ENCODE data around the gene CEP250. TPM values are rescaled to one million over a fixed set of nuclear protein-coding genes. Genes with fewer than 3 reads are reported as not detected.
A peak's percentile ranks its signal among the peaks of the same experiment; 100 is the strongest.

The CEP250 gene
- total and polyA plus RNA-seq, 3 experiments from 2014 or later = 17.2 to 42.2 (median 34.8) TPM

DNA sequence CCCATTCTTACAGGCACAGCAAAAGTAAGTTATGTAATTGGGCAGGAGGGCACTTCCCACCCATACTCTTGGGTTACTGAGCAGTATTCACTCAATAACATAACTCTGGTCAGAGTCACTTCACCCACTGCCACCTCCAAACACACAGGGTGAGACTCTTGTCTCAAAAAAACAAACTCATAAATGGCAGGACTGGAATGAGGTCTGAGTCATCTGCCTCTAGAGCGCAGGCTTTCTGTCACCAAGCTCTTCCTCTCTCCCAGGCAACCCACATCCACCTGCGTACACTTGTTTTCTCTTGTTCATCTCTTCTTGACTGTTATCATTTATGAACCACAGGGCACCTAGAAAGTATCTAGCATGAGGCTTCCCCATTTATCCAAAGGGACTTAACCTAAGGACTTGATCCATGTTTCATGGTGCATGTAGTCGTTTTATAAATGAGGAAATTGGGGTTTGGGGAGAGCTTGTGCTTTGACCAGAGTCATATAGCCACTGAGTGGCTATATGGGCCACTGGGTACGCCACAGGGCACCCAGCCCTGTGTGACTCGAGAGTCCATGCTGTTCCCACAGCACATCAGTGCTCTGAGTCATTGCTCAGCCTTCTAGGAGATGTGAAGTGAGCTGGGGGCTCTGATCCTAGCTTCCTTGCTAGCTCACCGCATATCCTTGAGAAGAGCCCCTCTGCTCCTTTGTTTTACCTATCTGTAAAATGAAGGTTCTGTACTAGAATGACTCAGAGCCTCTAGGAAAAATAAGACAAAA is 51.7 kb downstream of the CEP250 start:
- CTCF ChIA-PET = no interaction called here
- H3K36me3 Mint-ChIP-seq = peaks cover 14 to 98% (median 28%) of the 10 kb centered on the region in 3 donors
- H3K27me3 Mint-ChIP-seq = no peaks in the 10 kb centered on the region
- Histone ChIP-seq H3K27me3 (ENCODE audit: insufficient read depth, low read length, poor library complexity, severe bottlenecking) (no peaks in the 10 kb centered on the region), H3K4me3 (ENCODE audit: low read length) (no peak overlapping the region), H3K4me1 (ENCODE audit: insufficient read depth, low read length) (peaks cover 7% of the 10 kb centered on the region), H3K36me3 (ENCODE audit: insufficient read depth, low read length) (peaks cover 65% of the 10 kb centered on the region), H3K9me3 (ENCODE audit: low read length) (no peaks in the 10 kb centered on the region), H3K27ac (ENCODE audit: low read depth, low read length) (no peak overlapping the region)
- POLR2A ChIA-PET = no interaction called here
- H3K4me1 Mint-ChIP-seq = peaks cover 29 to 37% (median 36%) of the 10 kb centered on the region in 3 donors
- H3K27ac Mint-ChIP-seq = peak overlapping the region; percentile 1 to 75 (median 18)
- peak overlapping the region in 1 of 7 donors; percentile 2 for H3K4me3 Mint-ChIP-seq
- no peak for DNase-seq
- no peaks in the 10 kb centered on the region for H3K9me3 Mint-ChIP-seq

DNA sequence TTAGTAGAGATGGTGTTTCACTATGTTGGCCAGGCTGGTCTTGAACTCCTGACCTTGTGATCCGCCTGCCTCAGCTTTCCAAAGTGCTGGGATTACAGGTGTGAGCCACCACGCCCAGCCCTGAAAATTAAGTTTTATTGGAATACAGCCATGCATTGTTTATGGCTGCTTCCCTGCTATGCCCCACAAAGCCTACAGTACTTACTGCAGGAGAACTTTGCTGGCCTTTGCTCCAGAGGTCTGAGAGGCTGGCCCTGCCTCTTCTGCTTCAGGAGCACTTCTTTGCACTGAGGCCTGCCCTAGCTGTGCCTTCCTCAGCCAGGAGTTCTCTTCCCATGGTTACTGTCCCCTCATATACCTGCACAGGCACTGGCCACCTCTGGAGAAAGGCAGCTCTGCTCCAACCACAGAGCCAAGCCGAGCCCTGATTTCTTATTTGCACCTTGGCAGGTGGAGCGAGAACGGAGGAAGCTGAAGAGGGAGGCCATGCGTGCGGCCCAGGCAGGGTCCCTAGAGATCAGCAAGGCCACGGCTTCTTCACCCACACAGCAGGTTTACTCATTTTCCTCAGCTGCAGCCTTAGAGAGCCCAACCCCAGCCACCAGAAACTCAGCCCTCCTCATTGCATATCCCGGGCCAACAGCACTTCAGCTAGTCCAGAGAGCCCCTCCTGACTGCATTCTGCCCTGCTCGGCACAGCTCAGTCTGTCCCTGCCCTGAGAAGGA is 53.3 kb downstream of the CEP250 start:
- ChIA-PET CTCF (no interaction called here), POLR2A (interaction anchor here (0.5 kb wide), 1 partner anchor 350 kb away, joined by 3 read pairs; no protein-coding TSS in a partner anchor)
- Mint-ChIP-seq H3K4me1 (peaks cover 20 to 26% (median 22%) of the 10 kb centered on the region in 3 donors), H3K4me3 (no peak overlapping the region), H3K27me3 (no peaks in the 10 kb centered on the region), H3K27ac (peak overlapping the region in 2 of 8 donors; percentile 81 to 87), H3K36me3 (peaks cover 0 to 96% (median 18%) of the 10 kb centered on the region in 3 donors), H3K9me3 (no peaks in the 10 kb centered on the region)
- no peak overlapping the region for H3K4me3 ChIP-seq (ENCODE audit: low read length)
- peaks cover 7% of the 10 kb centered on the region for H3K4me1 ChIP-seq (ENCODE audit: insufficient read depth, low read length)
- no peak overlapping the region for H3K27ac ChIP-seq (ENCODE audit: low read depth, low read length)
- peaks cover 60% of the 10 kb centered on the region for H3K36me3 ChIP-seq (ENCODE audit: insufficient read depth, low read length)
- no peak for DNase-seq
- H3K9me3 ChIP-seq (ENCODE audit: low read length) = no peaks in the 10 kb centered on the region
- H3K27me3 ChIP-seq (ENCODE audit: insufficient read depth, low read length, poor library complexity, severe bottlenecking) = no peaks in the 10 kb centered on the region

- H3K4me3 ChIP-seq (ENCODE audit: low read length) = no peak overlapping the region
- DNase-seq = no peak
- peak overlapping the region in 1 of 8 donors; percentile 86 for H3K27ac Mint-ChIP-seq
- H3K27me3 ChIP-seq (ENCODE audit: insufficient read depth, low read length, poor library complexity, severe bottlenecking) = no peaks in the 10 kb centered on the region
- H3K27ac ChIP-seq (ENCODE audit: low read depth, low read length) = no peak overlapping the region
- peaks cover 46% of the 10 kb centered on the region for H3K36me3 ChIP-seq (ENCODE audit: insufficient read depth, low read length)
- H3K9me3 ChIP-seq (ENCODE audit: low read length) = no peaks in the 10 kb centered on the region
- H3K4me1 ChIP-seq (ENCODE audit: insufficient read depth, low read length) = peaks cover under 1% of the 10 kb centered on the region
- no peak overlapping the region for H3K4me3 Mint-ChIP-seq
- no peaks in the 10 kb centered on the region for H3K9me3 Mint-ChIP-seq
- CTCF ChIA-PET = no interaction called here
- H3K27me3 Mint-ChIP-seq = no peaks in the 10 kb centered on the region
- H3K4me1 Mint-ChIP-seq = peaks cover 6 to 9% (median 7%) of the 10 kb centered on the region in 3 donors
- H3K36me3 Mint-ChIP-seq = peaks cover 0 to 98% (median 7%) of the 10 kb centered on the region in 3 donors
- POLR2A ChIA-PET = no interaction called here
These were observed 55.7 kb downstream of the CEP250 start for GRCh38 chr20:35510951-35511735.

- Mint-ChIP-seq H3K9me3 (no peaks in the 10 kb centered on the region), H3K27ac (peak overlapping the region in 6 of 8 donors; percentile 1 to 69 (median 50)), H3K4me1 (peaks cover 3% of the 10 kb centered on the region in 3 donors), H3K27me3 (peaks cover 0 to under 1% of the 10 kb centered on the region in 2 donors), H3K36me3 (peaks cover 0 to 95% (median 6%) of the 10 kb centered on the region in 3 donors), H3K4me3 (no peak overlapping the region)
- no peaks in the 10 kb centered on the region for H3K27me3 ChIP-seq (ENCODE audit: insufficient read depth, low read length, poor library complexity, severe bottlenecking)
- H3K9me3 ChIP-seq (ENCODE audit: low read length) = no peaks in the 10 kb centered on the region
- ChIA-PET POLR2A (no interaction called here), CTCF (no interaction called here)
- no peak overlapping the region for H3K4me3 ChIP-seq (ENCODE audit: low read length)
- no peaks in the 10 kb centered on the region for H3K4me1 ChIP-seq (ENCODE audit: insufficient read depth, low read length)
- DNase-seq = no peak
- H3K27ac ChIP-seq (ENCODE audit: low read depth, low read length) = no peak overlapping the region
- H3K36me3 ChIP-seq (ENCODE audit: insufficient read depth, low read length) = peaks cover 40% of the 10 kb centered on the region
These were observed 56.5 kb downstream of the CEP250 start for GRCh38 chr20:35511814-35512420.

GRCh38 chr20:35514371-35514932 is 59.1 kb downstream of the CEP250 start:
- no peak overlapping the region for H3K4me3 ChIP-seq (ENCODE audit: low read length)
- no peak overlapping the region for H3K27ac ChIP-seq (ENCODE audit: low read depth, low read length)
- peaks cover 21% of the 10 kb centered on the region for H3K36me3 ChIP-seq (ENCODE audit: insufficient read depth, low read length)
- ChIA-PET CTCF (no interaction called here), POLR2A (no interaction called here)
- Mint-ChIP-seq H3K27ac (peak overlapping the region in 4 of 8 donors; percentile 4 to 74 (median 22)), H3K27me3 (peaks cover 0 to 2% of the 10 kb centered on the region in 2 donors), H3K36me3 (peaks cover 0 to 72% (median 3%) of the 10 kb centered on the region in 3 donors), H3K9me3 (no peaks in the 10 kb centered on the region), H3K4me3 (no peak overlapping the region), H3K4me1 (no peaks in the 10 kb centered on the region)
- no peaks in the 10 kb centered on the region for H3K4me1 ChIP-seq (ENCODE audit: insufficient read depth, low read length)
- no peak for DNase-seq
- H3K27me3 ChIP-seq (ENCODE audit: insufficient read depth, low read length, poor library complexity, severe bottlenecking) = no peaks in the 10 kb centered on the region
- H3K9me3 ChIP-seq (ENCODE audit: low read length) = no peaks in the 10 kb centered on the region

DNA sequence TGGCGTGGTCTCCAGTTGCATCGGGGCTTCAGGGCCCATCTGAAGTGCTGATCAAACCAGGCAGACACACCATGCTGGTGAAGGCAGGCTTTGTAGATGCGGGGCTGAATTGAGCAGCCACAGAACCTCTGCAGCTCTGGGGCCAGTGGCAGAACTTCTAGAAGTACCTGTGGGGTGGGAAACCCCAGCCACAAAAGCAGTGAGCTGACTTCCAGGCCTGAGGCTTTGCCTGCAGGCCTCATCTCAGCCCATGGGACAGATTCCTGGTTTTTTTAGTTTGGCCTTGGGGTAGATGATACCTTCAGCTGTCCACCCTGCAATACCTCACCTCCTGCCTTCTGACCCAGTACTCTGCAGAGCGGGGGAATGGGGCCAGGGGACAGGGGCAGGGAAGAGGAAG is 59.9 kb downstream of the CEP250 start:
- Histone ChIP-seq H3K4me3 (ENCODE audit: low read length) (no peak overlapping the region), H3K27me3 (ENCODE audit: insufficient read depth, low read length, poor library complexity, severe bottlenecking) (no peaks in the 10 kb centered on the region), H3K27ac (ENCODE audit: low read depth, low read length) (no peak overlapping the region), H3K4me1 (ENCODE audit: insufficient read depth, low read length) (no peaks in the 10 kb centered on the region), H3K9me3 (ENCODE audit: low read length) (no peaks in the 10 kb centered on the region), H3K36me3 (ENCODE audit: insufficient read depth, low read length) (peaks cover 18% of the 10 kb centered on the region)
- no peaks in the 10 kb centered on the region for H3K4me1 Mint-ChIP-seq
- H3K4me3 Mint-ChIP-seq = no peak overlapping the region
- no peaks in the 10 kb centered on the region for H3K9me3 Mint-ChIP-seq
- H3K27ac Mint-ChIP-seq = peak overlapping the region in 1 of 8 donors; percentile 42
- CTCF ChIA-PET = no interaction called here
- POLR2A ChIA-PET = no interaction called here
- peaks cover 0 to 63% (median 3%) of the 10 kb centered on the region in 3 donors for H3K36me3 Mint-ChIP-seq
- no peak for DNase-seq
- peaks cover 0 to 2% of the 10 kb centered on the region in 2 donors for H3K27me3 Mint-ChIP-seq

- no peaks in the 10 kb centered on the region for H3K9me3 Mint-ChIP-seq
- H3K27ac Mint-ChIP-seq = peak overlapping the region in 3 of 8 donors; percentile 26 to 42 (median 36)
- H3K36me3 Mint-ChIP-seq = peaks cover 0 to 55% (median 3%) of the 10 kb centered on the region in 3 donors
- no peaks in the 10 kb centered on the region for H3K4me1 Mint-ChIP-seq
- H3K4me1 ChIP-seq (ENCODE audit: insufficient read depth, low read length) = no peaks in the 10 kb centered on the region
- no peak overlapping the region for H3K4me3 ChIP-seq (ENCODE audit: low read length)
- peaks cover 15% of the 10 kb centered on the region for H3K36me3 ChIP-seq (ENCODE audit: insufficient read depth, low read length)
- no peak for DNase-seq
- H3K27me3 Mint-ChIP-seq = peaks cover 0 to 2% of the 10 kb centered on the region in 2 donors
- no peak overlapping the region for H3K4me3 Mint-ChIP-seq
- no peaks in the 10 kb centered on the region for H3K27me3 ChIP-seq (ENCODE audit: insufficient read depth, low read length, poor library complexity, severe bottlenecking)
- no peaks in the 10 kb centered on the region for H3K9me3 ChIP-seq (ENCODE audit: low read length)
- POLR2A ChIA-PET = no interaction called here
- H3K27ac ChIP-seq (ENCODE audit: low read depth, low read length) = no peak overlapping the region
- CTCF ChIA-PET = no interaction called here
These were observed 60.7 kb downstream of the CEP250 start for GRCh38 chr20:35515949-35516645.

Data from CD8-positive, alpha-beta memory T cell (primary cell).